ENCODE measurements around the gene FGF16.

- TF ChIP-seq CTCF (IDR thresholded peaks at IDR 0.05) (no peak), POLR2AphosphoS5 (IDR thresholded peaks at IDR 0.05) (no peak), POLR2A (IDR thresholded peaks at IDR 0.05) (no peak)
Measured at GRCh38 chrX:77442728-77443127, 4.5 kb upstream of the FGF16 start.

All from stomach (tissue), 4 donors.